Glutamatergic neuron (in vitro differentiated cells): ENCODE data around the gene OSBPL6. TPM values are rescaled to one million over a fixed set of nuclear protein-coding genes. Genes with fewer than 3 reads are reported as not detected.

ENCODE experiments used
- DNase-seq: peaks from one replicate; pipeline ENCODE4 v3.0.0; 2022
- H3K27ac Mint-ChIP-seq: one replicate; pipeline ENCODE4 v1.8.0; 2020; ENCODE audit warnings: mild to moderate bottlenecking, mixed read lengths, inconsistent platforms; ENCODE audit not compliant: unreplicated experiment
- H3K27me3 Mint-ChIP-seq: one replicate; pipeline ENCODE4 v1.8.0; 2020; ENCODE audit warnings: mild to moderate bottlenecking, moderate library complexity, mixed read lengths, inconsistent platforms; ENCODE audit not compliant: unreplicated experiment
- H3K36me3 Mint-ChIP-seq: one replicate; pipeline ENCODE4 v1.8.0; 2020; ENCODE audit warnings: mild to moderate bottlenecking, mixed read lengths, inconsistent platforms; ENCODE audit not compliant: unreplicated experiment
- H3K4me1 Mint-ChIP-seq: one replicate; pipeline ENCODE4 v1.8.0; 2020; ENCODE audit warnings: mild to moderate bottlenecking, low read depth, mixed read lengths, inconsistent platforms; ENCODE audit not compliant: unreplicated experiment
- H3K4me3 Mint-ChIP-seq: one replicate; pipeline ENCODE4 v1.8.0; 2020; ENCODE audit warnings: mild to moderate bottlenecking, mixed read lengths, inconsistent platforms; ENCODE audit not compliant: unreplicated experiment
- H3K9me3 Mint-ChIP-seq: one replicate; pipeline ENCODE4 v1.8.0; 2020; ENCODE audit warnings: mild to moderate bottlenecking, moderate library complexity, mixed read lengths, inconsistent platforms; ENCODE audit not compliant: unreplicated experiment
- total RNA-seq: library from RNA; stranded (reverse); fragmentation: NEBNext Ultra II Directional; extraction: Animal tissue kit (Norgen Biotek cat#: 25700); gene quantifications from one replicate; pipeline ENCODE4 v1.2.1, GENCODE V29; 2021; ENCODE audit not compliant: unreplicated experiment
- TF ChIP-seq, protein P1 (sequence below): fragments of 200-600 bp; sonication (generic); IDR thresholded peaks from one replicate; pipeline ENCODE4 v1.5.0; 2021; ENCODE audit not compliant: partially characterized antibody, unreplicated experiment

OSBPL6 gene
- total RNA-seq, 1 donor from 2014 or later: 14.4 TPM

DNA sequence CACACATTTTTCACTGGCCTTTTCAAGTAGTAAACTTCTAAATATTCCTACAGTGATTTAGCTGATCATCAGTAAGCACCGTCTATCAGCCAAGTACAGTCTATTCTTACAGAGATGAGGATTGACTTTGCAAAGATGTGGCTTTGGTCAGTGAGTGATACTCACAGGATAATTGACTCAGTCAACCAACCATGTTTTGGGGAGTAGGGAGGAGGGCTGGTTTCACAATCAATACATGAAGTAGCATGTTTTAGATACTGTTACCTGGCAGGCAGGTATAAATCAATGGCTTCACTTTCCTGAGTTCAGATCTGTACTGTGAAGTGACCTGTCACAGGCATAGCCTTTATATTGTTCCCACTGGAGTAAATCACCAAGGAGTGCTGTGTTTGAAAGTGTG is 27.2 kb downstream of the OSBPL6 start:
- Mint-ChIP-seq H3K27me3 (peaks cover 2% of the 10 kb centered on the region), H3K27ac (no peak overlapping the region), H3K36me3 (no peaks in the 10 kb centered on the region), H3K4me3 (no peak overlapping the region), H3K4me1 (peaks cover 38% of the 10 kb centered on the region), H3K9me3 (no peaks in the 10 kb centered on the region)
- TF ChIP-seq, protein P1, sequence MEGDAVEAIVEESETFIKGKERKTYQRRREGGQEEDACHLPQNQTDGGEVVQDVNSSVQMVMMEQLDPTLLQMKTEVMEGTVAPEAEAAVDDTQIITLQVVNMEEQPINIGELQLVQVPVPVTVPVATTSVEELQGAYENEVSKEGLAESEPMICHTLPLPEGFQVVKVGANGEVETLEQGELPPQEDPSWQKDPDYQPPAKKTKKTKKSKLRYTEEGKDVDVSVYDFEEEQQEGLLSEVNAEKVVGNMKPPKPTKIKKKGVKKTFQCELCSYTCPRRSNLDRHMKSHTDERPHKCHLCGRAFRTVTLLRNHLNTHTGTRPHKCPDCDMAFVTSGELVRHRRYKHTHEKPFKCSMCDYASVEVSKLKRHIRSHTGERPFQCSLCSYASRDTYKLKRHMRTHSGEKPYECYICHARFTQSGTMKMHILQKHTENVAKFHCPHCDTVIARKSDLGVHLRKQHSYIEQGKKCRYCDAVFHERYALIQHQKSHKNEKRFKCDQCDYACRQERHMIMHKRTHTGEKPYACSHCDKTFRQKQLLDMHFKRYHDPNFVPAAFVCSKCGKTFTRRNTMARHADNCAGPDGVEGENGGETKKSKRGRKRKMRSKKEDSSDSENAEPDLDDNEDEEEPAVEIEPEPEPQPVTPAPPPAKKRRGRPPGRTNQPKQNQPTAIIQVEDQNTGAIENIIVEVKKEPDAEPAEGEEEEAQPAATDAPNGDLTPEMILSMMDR: no peak
- no peak for DNase-seq

DNA sequence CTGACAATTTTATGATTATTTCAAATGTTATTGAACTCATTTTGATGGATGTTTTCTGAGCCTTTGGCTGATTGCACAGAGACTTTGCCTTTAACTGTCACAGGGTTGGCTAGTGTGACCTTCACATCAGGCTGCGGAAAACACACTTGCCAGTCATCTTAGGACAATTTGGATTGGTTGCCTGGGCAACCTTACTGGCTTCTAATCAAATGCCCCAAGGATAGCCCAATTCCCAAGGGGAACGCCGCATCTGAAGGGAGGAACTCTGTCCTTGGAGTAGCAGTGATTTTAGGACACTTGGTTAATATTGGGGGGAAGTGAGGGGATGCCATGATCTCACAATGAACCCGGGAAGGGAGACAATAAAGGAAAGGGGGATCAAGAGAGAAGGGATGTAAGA is 29.5 kb downstream of the OSBPL6 start:
- H3K27ac Mint-ChIP-seq: peak overlapping the region; percentile 2
- no peaks in the 10 kb centered on the region for H3K9me3 Mint-ChIP-seq
- TF ChIP-seq, protein P1: no peak
- H3K27me3 Mint-ChIP-seq: peaks cover 2% of the 10 kb centered on the region
- H3K4me3 Mint-ChIP-seq: peak overlapping the region; percentile 7
- H3K4me1 Mint-ChIP-seq: peaks cover 38% of the 10 kb centered on the region
- no peaks in the 10 kb centered on the region for H3K36me3 Mint-ChIP-seq
- DNase-seq: peak; percentile 58

DNA sequence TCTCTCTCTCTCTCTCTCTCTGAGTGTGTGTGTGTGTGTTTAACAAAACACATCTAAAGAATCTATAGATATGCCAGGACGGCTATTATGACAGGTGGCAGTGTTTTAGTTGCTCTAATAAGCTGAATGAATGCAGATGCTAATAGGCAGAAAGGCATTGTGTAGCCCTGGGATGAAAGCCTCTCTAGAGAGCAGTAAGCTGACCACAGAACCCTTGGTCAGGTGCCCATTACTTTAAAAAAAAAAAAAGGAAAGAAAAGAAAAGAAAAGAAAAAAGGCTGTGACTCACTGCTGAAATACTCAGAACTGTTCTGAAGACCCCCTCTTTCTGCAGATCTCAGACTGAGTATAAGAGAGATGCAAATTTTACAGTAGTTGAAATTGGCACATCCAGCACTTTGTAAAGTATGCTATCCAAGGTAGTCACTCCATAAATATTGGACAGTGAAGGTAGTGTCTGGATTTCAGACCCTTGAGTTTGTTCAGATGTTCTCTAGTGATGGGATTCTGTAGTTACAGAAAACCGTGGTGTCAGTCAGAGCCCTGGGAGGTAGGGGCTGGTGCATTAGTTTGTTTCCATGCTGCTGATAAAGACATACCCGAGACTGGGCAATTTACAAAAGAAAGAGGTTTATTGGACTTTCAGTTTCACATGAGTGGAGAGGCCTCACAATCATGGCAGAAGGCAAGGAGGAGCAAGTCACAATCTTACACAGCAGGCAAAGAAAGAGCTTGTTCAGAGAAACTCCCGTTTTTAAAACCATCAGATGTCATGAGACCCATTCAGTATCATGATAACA is 30.9 kb downstream of the OSBPL6 start:
- TF ChIP-seq, protein P1: no peak
- Mint-ChIP-seq H3K4me1 (peaks cover 34% of the 10 kb centered on the region), H3K9me3 (no peaks in the 10 kb centered on the region), H3K27ac (peak overlapping the region; percentile 13), H3K36me3 (no peaks in the 10 kb centered on the region), H3K4me3 (peak overlapping the region; percentile 10), H3K27me3 (peaks cover 5% of the 10 kb centered on the region)
- no peak for DNase-seq

DNA sequence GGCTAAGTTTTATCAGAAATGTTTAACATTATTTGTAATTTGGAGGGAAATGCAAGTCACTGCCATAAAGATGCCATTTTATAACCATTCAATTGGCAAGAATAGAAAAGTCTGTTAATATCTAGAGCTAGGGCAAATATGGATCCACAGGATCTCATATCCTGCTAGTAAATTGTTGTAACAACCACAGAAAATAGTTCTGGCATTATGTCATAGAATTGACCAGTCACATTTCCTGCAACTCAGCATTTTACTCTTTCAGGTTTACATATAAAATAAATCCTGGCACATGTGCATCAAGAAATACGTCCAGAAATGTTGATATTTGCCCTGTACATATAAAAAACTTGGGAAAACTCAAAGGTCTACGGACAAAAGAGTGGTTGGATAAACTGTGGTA is 32.9 kb downstream of the OSBPL6 start:
- no peaks in the 10 kb centered on the region for H3K36me3 Mint-ChIP-seq
- H3K27ac Mint-ChIP-seq: no peak overlapping the region
- peaks cover 18% of the 10 kb centered on the region for H3K4me1 Mint-ChIP-seq
- no peak overlapping the region for H3K4me3 Mint-ChIP-seq
- H3K9me3 Mint-ChIP-seq: no peaks in the 10 kb centered on the region
- no peak for DNase-seq
- TF ChIP-seq, protein P1: no peak
- peaks cover 5% of the 10 kb centered on the region for H3K27me3 Mint-ChIP-seq

DNA sequence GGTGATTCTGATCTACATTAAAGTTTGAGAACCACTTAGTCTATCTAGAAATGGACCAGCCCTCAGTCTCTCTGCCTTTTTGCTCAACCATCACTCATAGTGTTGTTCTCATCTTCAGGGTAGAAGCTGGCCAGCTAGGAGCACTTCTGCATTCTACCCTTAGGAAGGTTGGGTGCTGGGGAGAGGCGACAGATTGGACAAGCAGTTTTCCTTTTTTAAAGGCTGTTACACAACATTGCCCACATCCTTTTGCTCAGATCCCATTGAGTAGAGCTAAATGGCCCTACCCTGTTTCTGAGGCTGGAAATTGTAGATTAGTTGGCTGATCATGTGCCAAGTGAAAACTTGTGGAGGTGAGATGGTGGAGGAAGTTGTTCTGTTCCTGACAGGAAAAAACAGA is 35.6 kb downstream of the OSBPL6 start:
- TF ChIP-seq, protein P1: no peak

More for the DNA sequence above, 35.6 kb downstream of the OSBPL6 start:
- Mint-ChIP-seq H3K36me3 (no peaks in the 10 kb centered on the region), H3K9me3 (no peaks in the 10 kb centered on the region), H3K27me3 (peaks cover 5% of the 10 kb centered on the region), H3K4me3 (no peak overlapping the region), H3K27ac (no peak overlapping the region), H3K4me1 (peaks cover 7% of the 10 kb centered on the region)
- DNase-seq: no peak
